GM18511 (cell line): Measurements from ENCODE around the gene AMOTL1.
"Not testable (repeated sequence)": the region's sequence is repeated elsewhere in the genome, so short reads cannot be mapped to it uniquely, and the experiment has no call there.

Experiments
- ATAC-seq: cut with Tn5 transposase; IDR thresholded peaks from one replicate; pipeline ENCODE4 v1.9.1; 2021; ENCODE audit warnings: mild to moderate bottlenecking, moderate library complexity; ENCODE audit not compliant: unreplicated experiment

The AMOTL1 gene

GRCh38 chr11:94821439-94821838 lies 53.3 kb downstream of the AMOTL1 start:
- ATAC-seq: no peak

- ATAC-seq: no peak
These were observed 53.9 kb downstream of the AMOTL1 start for GRCh38 chr11:94822080-94822479.

GRCh38 chr11:94823102-94823732 lies 55.1 kb downstream of the AMOTL1 start:
- no peak for ATAC-seq

GRCh38 chr11:94825031-94825430 lies 56.9 kb downstream of the AMOTL1 start:
- no peak for ATAC-seq

GRCh38 chr11:94825481-94825880 lies 57.3 kb downstream of the AMOTL1 start:
- no peak for ATAC-seq

- ATAC-seq: no peak
These were observed 58.3 kb downstream of the AMOTL1 start for GRCh38 chr11:94826415-94826814.

- no peak for ATAC-seq
These were observed 59.9 kb downstream of the AMOTL1 start for GRCh38 chr11:94828088-94828487.

- no peak for ATAC-seq
These were observed 62.8 kb downstream of the AMOTL1 start for GRCh38 chr11:94830722-94831510.

- no peak for ATAC-seq
These were observed 63.4 kb downstream of the AMOTL1 start for GRCh38 chr11:94831529-94831928.

GRCh38 chr11:94832604-94833235 lies 64.6 kb downstream of the AMOTL1 start:
- ATAC-seq: no peak

GRCh38 chr11:94834911-94835593 lies 66.9 kb downstream of the AMOTL1 start:
- ATAC-seq: no peak

GRCh38 chr11:94835594-94835927 lies 67.4 kb downstream of the AMOTL1 start:
- no peak for ATAC-seq

- no peak for ATAC-seq
These were observed 69.2 kb downstream of the AMOTL1 start for GRCh38 chr11:94837317-94837716.

- ATAC-seq: no peak
These were observed 70.0 kb downstream of the AMOTL1 start for GRCh38 chr11:94838027-94838731.

- no peak for ATAC-seq
These were observed 72.1 kb downstream of the AMOTL1 start for GRCh38 chr11:94840209-94840608.

GRCh38 chr11:94844031-94844430 lies 75.9 kb downstream of the AMOTL1 start:
- ATAC-seq: no peak

GRCh38 chr11:94845622-94846021 lies 77.5 kb downstream of the AMOTL1 start:
- ATAC-seq: no peak

GRCh38 chr11:94849839-94850238 lies 81.7 kb downstream of the AMOTL1 start:
- ATAC-seq: no peak

- no peak for ATAC-seq
These were observed 83.9 kb downstream of the AMOTL1 start for GRCh38 chr11:94851864-94852636.

- not testable (repeated sequence) for ATAC-seq
These were observed 85.1 kb downstream of the AMOTL1 start for GRCh38 chr11:94853288-94853687.
